Measurements from ENCODE around the gene NLRP8. TPM values are rescaled to one million over a fixed set of nuclear protein-coding genes. Genes with fewer than 3 reads are reported as not detected.

Gene NLRP8
- total and polyA plus RNA-seq, 4 donors = not detected

- TF ChIP-seq REST (IDR thresholded peaks at IDR 0.05) = no peak
Observed at GRCh38 chr19:55980415-55980814, 32.8 kb downstream of the NLRP8 start (continued).

- TF ChIP-seq HNF4A (conservative IDR thresholded peaks at IDR 0.05) (no peak), REST (IDR thresholded peaks at IDR 0.05) (no peak), TAF1 (conservative IDR thresholded peaks at IDR 0.05) (no peak), EGR1 (IDR thresholded peaks at IDR 0.05; ENCODE audit: low read depth in 2 of 2) (no peak), YY1 (IDR thresholded peaks at IDR 0.05) (no peak), SP1 (IDR thresholded peaks at IDR 0.05) (no peak), CTCF (IDR thresholded peaks at IDR 0.05; ENCODE audit: low read depth, low read length, missing input control) (no peak), JUND (IDR thresholded peaks at IDR 0.05) (no peak), ATF3 (IDR thresholded peaks at IDR 0.05) (no peak), GABPA (IDR thresholded peaks at IDR 0.05 in 1 of 2, conservative IDR thresholded peaks at IDR 0.05 in 1 of 2) (no peak), HNF4G (IDR thresholded peaks at IDR 0.05) (no peak), NR2F2 (IDR thresholded peaks at IDR 0.05) (no peak), MAX (IDR thresholded peaks at IDR 0.05) (no peak), FOXA1 (IDR thresholded peaks at IDR 0.05) (no peak), RAD21 (IDR thresholded peaks at IDR 0.05) (no peak), FOXA2 (IDR thresholded peaks at IDR 0.05) (no peak), ZBTB33 (IDR thresholded peaks at IDR 0.05) (no peak)
- Histone ChIP-seq H3K4me3 (ENCODE audit: low read depth in 1 of 3, low read length in 3 of 3) (no peak overlapping the region), H3K9ac (ENCODE audit: low read depth in 1 of 2, low read length in 2 of 2) (no peak overlapping the region), H3K27ac (ENCODE audit: low read depth in 1 of 2, low read length in 2 of 2) (no peak overlapping the region), H3K9me3 (ENCODE audit: control insufficient read depth in 4 of 4, low read length in 3 of 4) (peaks cover 0 to 3% (median 1%) of the 10 kb centered on the region in 4 donors), H3K27me3 (ENCODE audit: control insufficient read depth in 4 of 4, insufficient read depth in 4 of 4, low read length in 3 of 4) (peaks cover 0 to 4% (median 2%) of the 10 kb centered on the region in 4 donors), H3K36me3 (ENCODE audit: control insufficient read depth in 4 of 4, insufficient read depth in 3 of 4, low read depth in 1 of 4, low read length in 3 of 4) (no peaks in the 10 kb centered on the region), H3K4me1 (ENCODE audit: control insufficient read depth in 4 of 4, insufficient read depth in 4 of 4, low read length in 3 of 4) (no peaks in the 10 kb centered on the region)
- no peak for DNase-seq (ENCODE audit: low spot score)
- 61% methylated on average over 1 of the region's 1 CpG for WGBS
Observed at GRCh38 chr19:55985254-55985653, 37.6 kb downstream of the NLRP8 start.
